Heart left ventricle (tissue), 16 donors: ENCODE results near the gene HERC2. TPM values are rescaled to one million over a fixed set of nuclear protein-coding genes. Genes with fewer than 3 reads are reported as not detected.
"Not testable (repeated sequence)": the region's sequence is repeated elsewhere in the genome, so short reads cannot be mapped to it uniquely, and the experiment has no call there.

Source experiments
- ATAC-seq, 4 donors: fragments of 200-7000 bp; cut with Tn5 transposase; one replicate each; pipeline ENCODE4 v1.9.1; 2020 to 2022; ENCODE audit warnings: moderate library complexity in 4 of 4, mild to moderate bottlenecking in 3 of 4, moderate number of reproducible peaks in 1 of 4
- DNase-seq, 5 donors: peaks; one replicate each; pipeline ENCODE4 v3.0.0-alpha.2; 2020
- H3K27ac ChIP-seq, 12 donors: fragments of 200-600 bp; sonication (generic) in 4 of 12; one replicate each; pipeline versions ENCODE4 v1.5.0 to v1.8.0; 2016 to 2022; ENCODE audit warnings: mild to moderate bottlenecking in 2 of 12
- H3K27me3 ChIP-seq, 9 donors: fragments of 200-600 bp; sonication (generic) in 2 of 9; one replicate each; pipeline versions ENCODE4 v1.5.1 to v1.8.0; 2016 to 2022; ENCODE audit warnings: mild to moderate bottlenecking in 3 of 9
- H3K36me3 ChIP-seq, 9 donors: fragments of 200-600 bp; sonication (generic) in 2 of 9; one replicate each; pipeline versions ENCODE4 v1.5.0 to v1.8.0; 2018 to 2022; ENCODE audit warnings: mild to moderate bottlenecking in 2 of 9
- H3K4me1 ChIP-seq, 12 donors: fragments of 200-600 bp; sonication (generic) in 4 of 12; one replicate each; pipeline versions ENCODE4 v1.5.0 to v1.8.0; 2016 to 2022; ENCODE audit warnings: mild to moderate bottlenecking in 3 of 12
- H3K4me3 ChIP-seq, 12 donors: fragments of 200-600 bp; sonication (generic) in 4 of 12; one replicate each; pipeline versions ENCODE4 v1.5.0 to v1.8.0; 2017 to 2022; ENCODE audit warnings: mild to moderate bottlenecking in 9 of 12, moderate library complexity in 4 of 12
- H3K9me3 ChIP-seq, 12 donors: fragments of 200-600 bp; sonication (generic) in 4 of 12; one replicate each; pipeline versions ENCODE4 v1.5.0 to v1.8.0; 2016 to 2022; ENCODE audit warnings: mild to moderate bottlenecking in 1 of 12
- CTCF ChIP-seq, 12 donors: fragments of 200-600 bp; sonication (generic) in 4 of 12; IDR thresholded peaks; one replicate each; pipeline versions ENCODE4 v1.5.0 to v1.8.0; 2018 to 2022; ENCODE audit warnings: antibody characterized with exemption in 12 of 12, mild to moderate bottlenecking in 5 of 12
- POLR2A ChIP-seq, 2 donors: fragments of 450-650 bp; IDR thresholded peaks; one replicate each; pipeline ENCODE4 v1.6.1; 2017; ENCODE audit warnings: antibody characterized with exemption in 2 of 2, mild to moderate bottlenecking in 2 of 2, moderate library complexity in 2 of 2
- WGBS, 4 donors: extraction: QIAGEN DNeasy Blood & Tissue Kit in 2 of 4; methylation state at CpG; one replicate each; pipeline versions ENCODE4 v1.1.5 to v1.1.7; 2013 to 2018; 5-methylcytosine and 5-hydroxymethylcytosine counted together
- intact Hi-C, 10 donors: fragments of 100-400 bp; cut with DNase I; formaldehyde crosslinking; loops; one replicate each; pipeline versions ENCODE4 v1.11.1 to v1.14.2; 2022
- polyA plus RNA-seq, 2 donors: library from polyadenylated mRNA; stranded (reverse); fragments of 200-250 nt; gene quantifications; one replicate each; pipeline ENCODE4 v1.2.3, GENCODE V29; 2013
- total RNA-seq, 9 donors: library from RNA; depleted of rRNA in 2 of 9; stranded (reverse); fragments of >200 nt in 2 of 9; fragmentation: NEBNext Ultra II Directional in 3 of 9; extraction: Animal tissue kit (Norgen Biotek cat#: 25700) in 3 of 9; gene quantifications; one replicate each; pipeline versions ENCODE4 v1.1.0 to v1.2.4, GENCODE V29; 2016 to 2023
- donor health status: ischemic (EF 13 %, LVEDD 7.1; RV severe dilation, severe dysfunction).
- donor health status: healthy with polysubstance abuse.
- donor health status: DM: no; HTN: yes; CAD: no.
- donor health status: DM: no; HTN: no; CAD: no.
- donor health status: ischemic (EF 25% LVEDD 6.9; RV normal size, moderate dysfunction).
- donor health status: ischemic (EF 25% LVEDD 5.7; RV mildly dilated, moderate dysfunction).
- donor health status: healthy.
- donor health status: DM: yes; HTN: yes; CAD: no.
- donor health status: ischemic (EF 35%, LVEDD 5.7; RV mildly dilated, moderate dysfunction).
- donor health status: nonischemic (EF 11% LVEDD 7.7; RV severe dilation, severe dysfunction).
- donor health status: DM: yes; HTN: yes; CAD: no.
- donor health status: PGD.
- donor health status: ischemic (EF 29% LVEDD 5.4; RV normal size, mild dysfunction).
- donor health status: nonischemic (EF 23%, LVEDD 6.1; RV moderate dilation, normal function).

HERC2 gene
- total and polyA plus RNA-seq, 11 donors, result 25.9 to 70.5 (median 59.0) TPM

GRCh38 chr15:28169366-28169765, 152.6 kb downstream of the HERC2 start:
- 64 to 73% (median 68%) methylated on average over 3 of the region's 3 CpGs for WGBS, 4 donors
- H3K36me3 ChIP-seq, result peaks cover 5 to 94% (median 81%) of the 10 kb centered on the region in 9 donors
- H3K9me3 ChIP-seq, result no peaks in the 10 kb centered on the region
- H3K4me1 ChIP-seq, result peaks cover 0 to 14% (median 7%) of the 10 kb centered on the region in 12 donors
- H3K4me3 ChIP-seq, result no peak overlapping the region
- DNase-seq (no peak), ATAC-seq (no peak)
- intact Hi-C loops, result loop anchor here in 1 of 10 donors (10.0 kb wide), 1 partner anchor 55 kb away; no protein-coding TSS in a partner anchor
- TF ChIP-seq CTCF (IDR thresholded peaks at IDR 0.05), result no peak
- no peak for TF ChIP-seq POLR2A (IDR thresholded peaks at IDR 0.05)
- H3K27me3 ChIP-seq, result no peaks in the 10 kb centered on the region
- H3K27ac ChIP-seq, result no peak overlapping the region

GRCh38 chr15:28168405-28169121, 153.4 kb downstream of the HERC2 start:
- ATAC-seq, H3K9me3 ChIP-seq, H3K4me3 ChIP-seq, H3K27ac ChIP-seq, DNase-seq, H3K27me3 ChIP-seq: not testable (repeated sequence)
- Histone ChIP-seq H3K4me1 (peaks cover 0 to 14% (median 7%) of the 10 kb centered on the region in 12 donors), H3K36me3 (peaks cover 5 to 94% (median 83%) of the 10 kb centered on the region in 9 donors)
- WGBS, 4 donors, result 83 to 91% (median 90%) methylated on average over 15 to 16 of the region's 16 CpGs
- intact Hi-C loops, result loop anchor here in 1 of 10 donors (10.0 kb wide), 1 partner anchor 56 kb away; no protein-coding TSS in a partner anchor

DNA sequence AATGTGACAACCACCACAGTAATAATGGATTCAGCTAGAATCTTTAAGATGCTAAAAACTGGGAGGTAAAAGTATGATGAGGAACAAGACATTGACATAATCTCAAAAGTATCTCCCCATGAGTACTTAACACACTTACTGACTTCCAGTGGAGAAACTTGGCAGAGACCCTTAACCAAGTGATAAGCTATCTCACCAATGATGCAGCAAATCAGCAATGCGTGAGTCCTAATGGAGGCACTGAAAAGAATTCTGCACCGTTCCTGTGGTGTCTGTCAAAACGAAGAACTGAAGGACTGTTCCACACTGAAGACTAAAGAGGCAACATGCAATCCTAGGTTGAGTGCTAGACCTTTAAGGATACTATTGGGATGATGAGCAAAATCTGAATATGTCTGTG, 154.9 kb downstream of the HERC2 start:
- DNase-seq, result no peak
- H3K27me3 ChIP-seq, result no peaks in the 10 kb centered on the region
- ATAC-seq, result peak in 1 of 4 donors; percentile 24
- H3K9me3 ChIP-seq, result no peaks in the 10 kb centered on the region
- no peak overlapping the region for H3K4me3 ChIP-seq
- no peak overlapping the region for H3K27ac ChIP-seq
- intact Hi-C loops, result loop anchor here in 1 of 10 donors (10.0 kb wide), 1 partner anchor 58 kb away; no protein-coding TSS in a partner anchor
- H3K4me1 ChIP-seq, result peaks cover 0 to 14% (median 7%) of the 10 kb centered on the region in 12 donors
- 28 to 56% (median 35%) methylated on average over 3 of the region's 3 CpGs for WGBS, 4 donors
- no peak for TF ChIP-seq POLR2A (IDR thresholded peaks at IDR 0.05)
- no peak for TF ChIP-seq CTCF (IDR thresholded peaks at IDR 0.05)
- H3K36me3 ChIP-seq, result peaks cover 5 to 97% (median 85%) of the 10 kb centered on the region in 9 donors

GRCh38 chr15:28165791-28166190, 156.2 kb downstream of the HERC2 start:
- H3K36me3 ChIP-seq, result peaks cover 5 to 98% (median 85%) of the 10 kb centered on the region in 9 donors
- intact Hi-C loops, result loop anchor here in 1 of 10 donors (10.0 kb wide), 1 partner anchor 59 kb away; no protein-coding TSS in a partner anchor
- TF ChIP-seq CTCF (IDR thresholded peaks at IDR 0.05), result no peak
- no peak for TF ChIP-seq POLR2A (IDR thresholded peaks at IDR 0.05)
- no peaks in the 10 kb centered on the region for H3K27me3 ChIP-seq
- H3K9me3 ChIP-seq, result no peaks in the 10 kb centered on the region
- WGBS, 4 donors, result 88 to 97% (median 96%) methylated on average over 1 of the region's 1 CpG
- no peak for DNase-seq
- H3K4me3 ChIP-seq, result no peak overlapping the region
- peaks cover 0 to 14% (median 7%) of the 10 kb centered on the region in 12 donors for H3K4me1 ChIP-seq
- no peak for ATAC-seq
- H3K27ac ChIP-seq, result no peak overlapping the region
